NCI-H128 (cell line): Measurements from ENCODE around the gene RNF2.
"Not testable (repeated sequence)": the region's sequence is repeated elsewhere in the genome, so short reads cannot be mapped to it uniquely, and the experiment has no call there.

ENCODE experiments used
- DNase-seq: peaks from one replicate; lab custom pipeline; 2025; ENCODE audit not compliant: unreplicated experiment; lab: John Stamatoyannopoulos, UW

RNF2 gene

DNA sequence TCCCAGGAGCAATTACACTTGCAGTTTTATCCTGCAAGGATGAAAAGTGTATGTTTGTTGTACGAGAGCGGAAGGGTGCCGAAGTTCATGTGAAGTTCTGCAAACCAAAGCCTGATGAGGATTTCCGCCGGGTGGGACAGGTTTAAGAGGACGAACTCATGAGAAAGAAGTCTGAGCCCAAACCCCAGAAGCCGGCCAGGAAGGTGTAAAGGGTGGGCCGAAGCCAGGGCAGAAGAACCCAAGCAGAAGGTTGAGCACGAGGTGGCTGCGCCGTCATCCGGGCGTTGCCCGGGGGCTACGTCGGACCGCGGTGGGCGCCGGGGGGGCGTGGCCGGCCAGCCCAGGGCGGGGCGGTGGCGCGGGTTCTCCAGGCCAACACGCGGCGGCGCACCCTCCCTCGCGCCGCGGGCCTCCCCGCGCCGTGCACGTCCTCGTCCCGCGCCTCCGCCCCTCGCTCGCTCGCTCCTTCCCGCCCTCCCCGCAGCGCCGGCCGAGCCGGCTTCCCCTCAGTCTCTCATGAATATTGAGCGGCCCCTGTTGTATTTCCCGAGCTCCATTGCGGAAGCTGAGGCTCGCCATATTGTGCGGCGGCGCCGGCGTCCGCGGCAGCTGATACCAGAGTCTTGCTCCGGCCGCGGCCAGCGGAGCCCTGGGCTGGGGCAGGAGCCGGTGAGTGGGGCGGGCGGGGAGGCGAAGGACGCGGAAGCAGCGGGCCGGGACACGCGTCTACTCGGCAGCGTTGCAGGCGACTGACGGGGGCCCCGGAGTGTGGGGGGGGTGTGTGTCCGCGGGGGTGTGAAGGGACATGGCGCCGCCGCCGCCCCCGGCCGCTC, at the start of gene RNF2:
TSS of gene RNF2 (plus strand) at position 578 of the 833 bp plus-strand sequence. CDS start 41,996 bp downstream, outside the sequence.
- DNase-seq = peak; percentile 56

DNA sequence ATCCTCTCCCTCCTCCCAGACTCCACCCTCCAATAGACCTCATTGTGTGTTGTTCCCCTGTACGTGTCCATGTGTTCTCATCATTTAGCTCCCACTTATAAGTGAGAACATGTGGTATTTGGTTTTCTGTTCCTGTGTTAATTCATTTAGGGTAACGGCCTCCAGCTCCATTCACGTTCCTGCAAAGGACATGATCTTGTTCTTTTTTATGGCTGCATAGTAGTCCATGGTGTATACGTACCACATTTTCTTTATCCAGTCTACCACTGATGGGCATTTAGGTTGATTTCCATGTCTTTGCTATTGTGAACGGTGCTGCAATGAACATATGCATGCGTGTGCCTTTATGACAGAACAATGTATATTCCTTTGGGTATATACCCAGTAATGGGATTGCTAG, 45.4 kb upstream of the RNF2 start:
- not testable (repeated sequence) for DNase-seq

- DNase-seq = not testable (repeated sequence)
Measured at GRCh38 chr1:185001312-185001880, 44.0 kb upstream of the RNF2 start.

GRCh38 chr1:185008838-185009237, 36.5 kb upstream of the RNF2 start:
- DNase-seq = no peak

- DNase-seq = no peak
Measured at GRCh38 chr1:185010361-185010760, 35.0 kb upstream of the RNF2 start.

- DNase-seq = no peak
Measured at GRCh38 chr1:185014941-185015340, 30.4 kb upstream of the RNF2 start.

DNA sequence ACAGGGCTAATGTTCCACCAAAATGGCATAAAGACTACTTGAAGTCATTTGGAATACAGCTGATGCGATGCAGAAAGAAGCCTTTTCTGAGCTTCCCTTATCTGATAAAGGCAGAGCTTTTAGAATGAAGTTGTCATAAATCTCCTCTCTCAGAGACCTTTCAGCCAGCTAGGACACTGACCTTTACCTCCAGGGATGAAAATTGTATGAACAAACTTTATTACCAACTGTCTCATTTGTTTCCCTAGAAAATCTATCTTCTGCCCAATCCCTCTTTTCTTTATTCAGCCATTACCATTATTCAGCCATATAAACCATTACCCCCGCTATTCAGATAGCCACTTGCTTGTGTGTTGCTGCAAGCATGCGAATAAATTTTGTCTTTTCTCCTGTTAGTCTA, 29.7 kb upstream of the RNF2 start:
- DNase-seq = no peak

DNA sequence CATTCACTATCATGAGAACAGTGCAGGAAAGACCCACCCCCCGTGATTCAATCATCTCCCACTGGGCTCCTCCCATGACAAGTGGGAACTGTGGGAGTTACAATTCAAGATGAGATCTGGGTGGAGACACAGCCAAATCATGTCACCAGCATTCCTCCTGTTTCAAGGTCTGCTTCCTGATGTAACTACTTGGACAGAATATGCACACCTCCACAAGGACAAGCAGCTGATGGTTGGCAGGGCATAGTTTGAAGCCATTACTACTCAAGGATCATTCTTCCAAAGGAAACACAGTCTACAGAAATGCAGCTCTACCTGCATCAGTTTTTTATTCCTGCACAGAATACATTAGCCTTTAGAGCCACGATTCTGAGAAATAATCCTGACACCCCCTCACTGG, 28.5 kb upstream of the RNF2 start:
- no peak for DNase-seq

DNA sequence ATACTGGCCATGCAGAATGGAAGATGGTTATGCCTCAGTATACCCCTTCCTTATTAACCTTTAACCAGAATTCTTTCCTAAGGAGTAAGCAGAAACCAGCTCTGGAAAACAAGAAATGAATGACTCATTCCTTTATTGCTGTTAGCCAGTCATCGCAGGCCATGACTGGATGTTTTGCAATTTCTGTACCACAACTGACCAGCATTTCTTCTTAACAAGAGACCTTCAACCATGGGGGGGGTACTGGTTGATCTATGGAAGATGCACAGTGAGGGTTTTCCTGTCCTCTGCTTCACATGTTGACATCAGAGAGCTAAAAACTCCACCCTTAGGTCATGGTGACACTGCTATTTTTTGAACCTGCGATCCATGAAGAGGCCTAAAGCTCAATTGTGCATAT, 28.0 kb upstream of the RNF2 start:
- no peak for DNase-seq

- DNase-seq = no peak
Measured at GRCh38 chr1:185017966-185018365, 27.4 kb upstream of the RNF2 start.

DNA sequence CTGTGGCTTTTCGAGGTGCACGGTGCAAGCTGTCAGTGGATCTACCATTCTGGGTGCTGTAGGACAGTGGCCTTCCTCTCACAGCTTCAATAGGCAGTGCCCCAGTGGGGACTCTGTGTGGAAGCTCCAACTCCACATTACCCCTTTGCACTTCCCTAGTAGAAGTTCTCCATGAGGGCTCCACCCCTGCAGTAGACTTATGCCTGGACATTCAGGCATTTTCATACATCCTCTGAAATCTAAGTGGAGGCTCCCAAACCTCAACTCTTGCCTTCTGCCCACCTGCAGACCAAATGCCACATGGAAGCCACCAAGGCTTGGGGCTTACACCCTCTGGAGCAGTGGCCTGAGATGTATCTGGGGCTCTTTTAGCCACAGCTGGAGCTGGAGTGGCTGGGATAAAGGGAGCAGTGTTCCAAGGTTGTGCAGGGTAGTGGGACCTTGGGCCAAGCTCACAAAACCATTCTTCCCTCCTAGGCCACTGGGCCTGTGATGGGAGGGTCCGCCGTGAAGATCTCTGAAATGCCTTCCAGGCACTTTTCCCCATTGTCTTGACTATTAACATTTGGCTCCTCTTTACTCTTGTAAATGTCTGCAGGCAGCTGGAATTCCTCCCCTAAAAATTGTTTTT, 18.0 kb upstream of the RNF2 start:
- DNase-seq = no peak

GRCh38 chr1:185033686-185034085, 11.7 kb upstream of the RNF2 start:
- no peak for DNase-seq

DNA sequence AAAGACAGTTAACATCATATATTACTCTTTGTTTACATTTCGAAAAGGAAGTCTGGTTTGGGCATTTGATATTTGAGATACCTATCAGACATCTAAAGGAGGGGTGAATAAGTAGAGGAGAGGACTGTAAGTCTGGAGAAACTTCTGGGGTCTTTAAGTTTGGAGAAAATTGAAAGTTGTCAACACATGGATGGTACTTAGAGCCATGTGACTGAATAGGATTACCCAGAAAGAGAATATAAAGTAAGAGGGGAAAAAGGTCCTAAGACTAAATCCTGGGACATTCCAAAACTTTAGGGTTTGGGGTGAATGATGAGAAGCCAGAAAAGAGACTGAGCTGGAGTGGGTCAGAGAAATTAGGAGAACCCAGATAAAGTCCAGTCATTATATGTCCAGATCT, 10.1 kb upstream of the RNF2 start:
- DNase-seq = no peak

DNA sequence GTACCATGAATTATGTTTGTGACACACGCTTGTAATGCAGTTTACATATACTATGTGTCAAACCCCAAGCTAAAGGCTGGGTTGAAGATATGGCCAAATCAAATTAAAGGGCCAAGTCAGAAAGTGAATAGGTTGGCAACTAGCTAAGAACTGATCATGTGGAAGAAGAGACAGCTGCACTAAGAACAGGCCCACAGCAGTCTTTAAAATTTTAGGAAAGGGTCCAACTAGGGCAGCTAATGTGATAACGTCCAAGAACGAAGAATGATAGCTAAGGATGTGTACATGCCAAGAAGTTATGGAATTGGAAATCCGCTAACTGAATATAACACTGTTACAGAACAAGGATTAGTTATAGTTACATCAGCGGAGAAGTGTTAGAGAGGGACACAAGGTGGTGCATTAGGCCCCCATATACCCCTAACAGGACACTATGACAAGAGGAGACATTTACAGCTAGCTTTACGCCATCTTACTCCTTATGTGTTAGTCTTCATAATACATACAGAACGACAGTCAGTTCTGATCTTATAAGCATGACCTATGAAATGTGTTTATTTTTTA, 6.5 kb upstream of the RNF2 start:
- DNase-seq = no peak

DNA sequence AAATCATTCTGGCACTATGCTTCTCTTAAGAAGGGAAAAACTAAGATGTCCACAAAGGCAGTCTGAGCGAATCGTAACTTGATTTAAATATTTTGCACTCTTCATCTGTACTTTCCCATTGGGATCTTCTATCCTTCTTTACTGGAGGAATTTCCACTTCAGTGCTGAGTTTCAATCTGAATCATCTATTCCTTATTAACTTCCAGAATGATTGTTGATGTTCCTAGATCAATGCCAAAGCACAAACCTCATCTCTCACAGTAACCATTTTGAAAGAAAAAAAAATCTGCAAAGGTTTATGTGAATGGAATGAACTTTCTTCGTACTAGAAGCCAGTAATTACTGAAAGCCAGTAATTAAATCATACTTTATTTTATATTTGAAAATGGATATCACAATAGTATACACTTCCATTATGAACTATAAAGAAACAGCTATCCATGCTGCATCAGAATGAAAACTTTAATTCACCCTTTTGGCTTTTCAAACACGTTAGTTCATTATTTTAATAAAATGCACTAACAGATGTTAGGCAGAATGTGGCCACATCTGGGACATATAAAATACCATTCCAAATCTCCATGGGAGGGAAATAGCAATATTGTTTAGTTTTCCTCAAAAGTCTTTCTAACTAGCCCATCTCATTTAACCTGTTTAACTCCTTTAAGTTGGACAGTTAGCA, 5.5 kb upstream of the RNF2 start:
- no peak for DNase-seq

- DNase-seq = no peak
Measured at GRCh38 chr1:185040408-185040735, 5.0 kb upstream of the RNF2 start.

GRCh38 chr1:185041742-185042141, 3.6 kb upstream of the RNF2 start:
- DNase-seq = no peak

DNA sequence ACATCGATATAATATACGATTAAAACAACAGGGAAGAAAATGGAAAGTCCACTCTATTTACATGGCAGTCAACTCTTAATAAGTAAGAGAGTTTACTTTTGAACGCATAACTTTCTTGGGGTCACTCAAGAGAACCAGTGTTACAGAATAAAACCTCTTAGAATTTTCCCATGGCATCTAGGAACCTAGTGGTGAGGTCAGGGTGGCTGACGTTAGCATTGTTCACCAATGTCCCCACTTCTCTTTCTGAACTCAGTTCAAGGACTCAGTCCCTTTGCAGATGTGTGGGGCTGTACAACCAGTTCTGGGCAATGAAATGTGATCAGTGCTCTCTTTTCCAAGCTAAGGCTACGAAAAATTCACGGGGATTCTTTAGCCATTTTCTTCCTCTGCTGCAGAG, 2.6 kb upstream of the RNF2 start:
- no peak for DNase-seq

DNA sequence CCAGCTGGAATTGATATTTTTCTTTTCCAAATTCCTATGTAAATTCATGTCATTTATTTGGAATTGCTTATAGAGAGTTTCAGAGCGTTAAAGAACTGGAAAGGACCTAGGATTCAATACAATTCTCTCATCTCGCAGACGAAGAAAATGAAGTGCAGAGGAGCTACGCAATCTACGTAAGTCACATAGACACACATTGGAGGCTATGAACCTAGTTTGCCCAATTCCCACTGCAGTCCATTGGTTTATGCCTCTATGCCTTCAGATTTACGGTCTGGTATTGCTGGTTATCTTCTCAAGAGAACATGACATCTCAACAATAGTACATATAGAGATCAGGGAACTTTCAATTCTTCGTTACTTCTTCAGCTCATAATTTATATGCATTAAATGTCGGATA, 971 bp upstream of the RNF2 start:
- DNase-seq = no peak

DNA sequence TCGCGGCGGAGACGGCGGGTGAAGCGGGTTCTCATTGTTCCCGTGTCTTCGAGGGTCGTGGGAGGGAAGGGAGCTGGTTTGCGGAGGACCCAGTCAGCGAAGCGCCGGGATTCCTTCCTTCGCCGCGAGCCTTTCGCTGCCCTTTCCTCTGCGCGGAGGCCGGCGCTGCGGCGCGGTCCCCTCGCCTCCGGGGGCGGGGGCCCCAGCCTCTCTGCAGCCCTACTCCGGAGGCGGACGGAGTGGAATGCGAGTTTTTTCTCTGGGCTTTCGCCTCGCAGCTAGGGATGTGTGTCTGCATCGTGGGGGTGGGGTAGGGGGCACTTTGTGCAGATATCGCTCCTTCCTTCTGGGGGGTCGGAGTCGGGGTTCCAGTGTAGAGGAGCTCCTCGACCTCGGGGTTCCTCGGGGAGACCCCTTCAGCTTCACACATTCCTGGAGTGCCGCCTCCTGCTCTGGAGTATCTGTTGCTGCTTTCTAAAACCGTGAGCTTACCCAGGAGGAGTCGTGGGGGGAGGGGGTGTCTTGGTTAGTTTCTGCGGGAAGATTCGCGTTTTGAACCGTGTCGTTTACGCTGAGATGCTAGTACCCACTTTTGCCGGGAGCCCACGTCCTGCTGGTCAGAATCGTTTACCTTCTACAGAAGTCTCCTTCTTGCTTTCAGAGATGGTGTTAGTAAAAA, 595 bp downstream of the RNF2 start:
- DNase-seq = no peak

GRCh38 chr1:185046668-185047067, 1.3 kb downstream of the RNF2 start:
- DNase-seq = no peak
